MCF 10A (cell line): Measurements from ENCODE around the gene RTN3. TPM values are rescaled to one million over a fixed set of nuclear protein-coding genes. Genes with fewer than 3 reads are reported as not detected.
A peak's percentile ranks its signal among the peaks of the same experiment; 100 is the strongest.

Source experiments
- BruUV-seq: library from RNA; stranded (reverse); fragments of 400-500 nt; replicated peaks from 2 replicates; lab custom pipeline; 2021; lab: Mats Ljungman, UMichigan
- CTCF ChIA-PET: fragments of 300-600 bp; sonication (Branson Sonifier 250); formaldehyde crosslinking; extraction: SDS; loops from one replicate; lab custom pipeline; 2021; ENCODE audit warnings: antibody characterized with exemption, inconsistent platforms; lab: Yijun Ruan, JAX
- POLR2A ChIA-PET: fragments of 300-600, 350-650 bp; sonication (Branson Sonifier 250); formaldehyde crosslinking; extraction: SDS; loops from one replicate; lab custom pipeline; 2020; ENCODE audit warnings: antibody characterized with exemption, inconsistent platforms; lab: Yijun Ruan, JAX
- DNase-seq: peaks from one replicate; pipeline ENCODE4 v3.0.0-alpha.2; 2018; ENCODE audit not compliant: unreplicated experiment
- H3K27ac Mint-ChIP-seq: one replicate; pipeline ENCODE4 v1.8.0; 2022; ENCODE audit warnings: mild to moderate bottlenecking, low read depth, mixed read lengths; ENCODE audit not compliant: unreplicated experiment
- H3K27me3 Mint-ChIP-seq: one replicate; pipeline ENCODE4 v1.8.0; 2022; ENCODE audit warnings: mixed read lengths; ENCODE audit not compliant: insufficient read depth, unreplicated experiment
- H3K36me3 Mint-ChIP-seq: one replicate; pipeline ENCODE4 v1.8.0; 2022; ENCODE audit warnings: mild to moderate bottlenecking, moderate library complexity, mixed read lengths; ENCODE audit not compliant: insufficient read depth, unreplicated experiment
- H3K4me1 Mint-ChIP-seq: one replicate; pipeline ENCODE4 v1.8.0; 2022; ENCODE audit warnings: mixed read lengths; ENCODE audit not compliant: insufficient read depth, unreplicated experiment
- H3K4me3 Mint-ChIP-seq: one replicate; pipeline ENCODE4 v1.8.0; 2022; ENCODE audit warnings: mild to moderate bottlenecking, moderate library complexity, mixed read lengths; ENCODE audit not compliant: unreplicated experiment
- H3K9me3 Mint-ChIP-seq: one replicate; pipeline ENCODE4 v1.8.0; 2022; ENCODE audit warnings: mixed read lengths; ENCODE audit not compliant: unreplicated experiment
- CTCF ChIP-seq: fragments of 200-600 bp; IDR thresholded peaks from one replicate; pipeline ENCODE4 v1.8.0; 2022; ENCODE audit warnings: antibody characterized with exemption, mild to moderate bottlenecking; ENCODE audit not compliant: unreplicated experiment
- intact Hi-C: fragments of 100-400 bp; cut with micrococcal nuclease; formaldehyde crosslinking; loops from 2 replicates; pipeline ENCODE4 v1.14.1; 2022
- total RNA-seq: library from RNA; stranded (reverse); gene quantifications from 2 replicates; pipeline ENCODE4 v1.2.3, GENCODE V29; 2022

The RTN3 gene
- total RNA-seq, 1 experiment from 2014 or later, result 95.4 TPM

- POLR2A ChIA-PET, result interaction anchor here (0.6 to 12.9 kb wide), 9 partner anchors 9 to 104 kb away, joined by 3 to 270 read pairs (median 9); partner anchors contain the start of gene RTN3
- H3K27me3 Mint-ChIP-seq, result no peaks in the 10 kb centered on the region
- H3K27ac Mint-ChIP-seq, result peak overlapping the region; percentile 90
- peak overlapping the region; percentile 84 for H3K4me3 Mint-ChIP-seq
- CTCF ChIA-PET, result interaction anchor here (0.5 to 3.8 kb wide), 12 partner anchors 12 to 276 kb away, joined by 3 to 28 read pairs (median 4); partner anchors contain the start of gene RTN3
- no peak for DNase-seq
- BruUV-seq, result no TSS peak
- no peaks in the 10 kb centered on the region for H3K9me3 Mint-ChIP-seq
- intact Hi-C loops, result loop anchor here (1.0 kb wide), 1 partner anchor 68 kb away; no protein-coding TSS in a partner anchor
- H3K4me1 Mint-ChIP-seq, result peaks cover 27% of the 10 kb centered on the region
- H3K36me3 Mint-ChIP-seq, result peaks cover 24% of the 10 kb centered on the region
- TF ChIP-seq CTCF, result no peak
Measured at GRCh38 chr11:63670096-63670432, 11.2 kb upstream of the RTN3 start.

- BruUV-seq, result TSS peak; percentile 64
- H3K27ac Mint-ChIP-seq, result peak overlapping the region; percentile 90
- no peaks in the 10 kb centered on the region for H3K9me3 Mint-ChIP-seq
- TF ChIP-seq CTCF, result peak; percentile 46
- no peaks in the 10 kb centered on the region for H3K27me3 Mint-ChIP-seq
- CTCF ChIA-PET, result interaction anchor here (0.5 to 3.8 kb wide), 13 partner anchors 12 to 275 kb away, joined by 3 to 28 read pairs (median 4); partner anchors contain the start of gene RTN3
- POLR2A ChIA-PET, result interaction anchor here (0.6 to 12.9 kb wide), 16 partner anchors 9 to 1037 kb away, joined by 3 to 270 read pairs (median 4); partner anchors contain the start of genes MARK2, RTN3, SLC3A2 and ZFTA
- intact Hi-C loops, result loop anchor here (1.0 kb wide), 2 partner anchors 11 to 68 kb away; partner anchors contain the start of gene RTN3
- H3K4me3 Mint-ChIP-seq, result peak overlapping the region; percentile 84
- H3K36me3 Mint-ChIP-seq, result peaks cover 24% of the 10 kb centered on the region
- peaks cover 27% of the 10 kb centered on the region for H3K4me1 Mint-ChIP-seq
- peak; percentile 62 for DNase-seq
Measured at GRCh38 chr11:63670433-63671321, 10.6 kb upstream of the RTN3 start.

- Mint-ChIP-seq H3K27ac (peak within 1 kb of the TSS; percentile 90), H3K4me3 (peak within 1 kb of the TSS; percentile 84), H3K4me1 (peaks cover 27% of the 10 kb centered on the region), H3K36me3 (peaks cover 21% of the 10 kb centered on the region), H3K27me3 (no peaks in the 10 kb centered on the region), H3K9me3 (no peaks in the 10 kb centered on the region)
- DNase-seq, result peak; percentile 98
- intact Hi-C loops, result loop anchor here (1.0 kb wide), 1 partner anchor 10 kb away; the partner anchor contains the start of gene RTN3
- BruUV-seq, result no TSS peak
- ChIA-PET POLR2A (interaction anchor here (0.6 to 12.9 kb wide), 14 partner anchors 8 to 167 kb away, joined by 3 to 270 read pairs (median 5); partner anchors contain the start of genes MARK2, RTN3 and ZFTA), CTCF (interaction anchor here (0.6 to 3.8 kb wide), 6 partner anchors 11 to 275 kb away, joined by 4 to 28 read pairs (median 4); partner anchors contain the start of gene RTN3)
- no peak for TF ChIP-seq CTCF
Measured at GRCh38 chr11:63671322-63672155, 9.8 kb upstream of the RTN3 start, which contains the start of gene ATL3. ATL3 (minus strand) TSS chr11:63671376; CDS start chr11:63671335, 41 bp downstream.
